Prostate gland (tissue), 2 donors: ENCODE data around the gene PNMA8A. TPM values are rescaled to one million over a fixed set of nuclear protein-coding genes. Genes with fewer than 3 reads are reported as not detected.

Source experiments
- DNase-seq: peaks from one replicate; pipeline ENCODE4 v3.0.0-alpha.2; 2019; ENCODE audit warnings: low spot score
- H3K27ac ChIP-seq, 2 donors: fragments of 200-600 bp; sonication (generic); 2 replicates each; pipeline ENCODE4 v1.5.1; 2017 to 2019
- H3K27me3 ChIP-seq: fragments of 200-600 bp; sonication (generic); replicated peaks from 2 replicates; pipeline ENCODE4 v1.5.1; 2019; ENCODE audit not compliant: insufficient read depth
- H3K36me3 ChIP-seq, 2 donors: fragments of 200-600 bp; sonication (generic); 1 replicate in 1 of 2; 2 replicates in 1 of 2; pipeline versions ENCODE4 v1.5.1 to v1.8.1; 2017 to 2019
- H3K4me1 ChIP-seq: fragments of 200-600 bp; sonication (generic); replicated peaks from 2 replicates; pipeline ENCODE4 v1.5.1; 2019
- H3K4me3 ChIP-seq, 2 donors: fragments of 200-600 bp; sonication (generic); 2 replicates each; pipeline ENCODE4 v1.5.1; 2017 to 2019
- H3K9me3 ChIP-seq: fragments of 200-600 bp; sonication (generic); 2 replicates; pipeline ENCODE4 v1.5.1; 2017
- CTCF ChIP-seq, 4 experiments: fragments of 200-600 bp in 2 of 4; fragments of 450-650 bp in 2 of 4; sonication (generic) in 2 of 4; IDR thresholded peaks; 1 replicate in 3 of 4; 2 replicates in 1 of 4; pipeline ENCODE4 v1.5.1; 2016 to 2019; ENCODE audit warnings: antibody characterized with exemption in 4 of 4, mild to moderate bottlenecking in 2 of 4, moderate library complexity in 2 of 4
- POLR2A ChIP-seq: fragments of 450-650 bp; IDR thresholded peaks from one replicate; pipeline ENCODE4 v1.6.1; 2016; ENCODE audit warnings: antibody characterized with exemption, mild to moderate bottlenecking
- POLR2AphosphoS5 ChIP-seq: sonication (generic); formaldehyde crosslinking; IDR thresholded peaks from one replicate; pipeline ENCODE4 v1.6.1; 2017; ENCODE audit warnings: antibody characterized with exemption
- WGBS: methylation state at CpG from one replicate; pipeline ENCODE4 v1.1.5; 2018; 5-methylcytosine and 5-hydroxymethylcytosine counted together
- intact Hi-C: fragments of 100-400 bp; cut with DNase I; formaldehyde crosslinking; loops from one replicate; pipeline ENCODE4 v1.14.2; 2022
- total RNA-seq, 2 donors: library from RNA; depleted of rRNA; stranded (reverse); fragments of >200 nt; gene quantifications; one replicate each; pipeline ENCODE4 v1.1.0, GENCODE V29; 2016

PNMA8A gene
- total RNA-seq, 2 donors from 2014 or later: 17.0 to 26.5 TPM

- 87% methylated on average over 7 of the region's 7 CpGs for WGBS
- intact Hi-C loops: no loop called here
- Histone ChIP-seq H3K4me1 (no peaks in the 10 kb centered on the region), H3K4me3 (no peak overlapping the region), H3K36me3 (no peaks in the 10 kb centered on the region), H3K9me3 (no peaks in the 10 kb centered on the region), H3K27me3 (no peaks in the 10 kb centered on the region), H3K27ac (no peak overlapping the region)
- DNase-seq: no peak
- TF ChIP-seq POLR2A (no peak), CTCF (IDR thresholded peaks at IDR 0.05) (no peak), POLR2AphosphoS5 (no peak)
Observed at GRCh38 chr19:46420056-46420455, 51.3 kb downstream of the PNMA8A start.

Other genes with a start within 250 kb of the PNMA8A start
- gene IGFL1, start 241.8 kb downstream of the PNMA8A start, total RNA-seq: 1 to 10 TPM in 1 of 2 donors, not detected in 1; 4.8 TPM
- 10 to 100 TPM; 42.8 to 97.6 TPM for gene HIF3A, start 174.5 kb downstream of the PNMA8A start, total RNA-seq
- gene PPP5C, start 124.5 kb downstream of the PNMA8A start, total RNA-seq: 10 to 100 TPM; 81.4 to 84.3 TPM
- 10 to 100 TPM; 20.4 to 32.7 TPM for gene CCDC8, start 58.0 kb downstream of the PNMA8A start, total RNA-seq
- 1 to 10 TPM in 1 of 2 donors, not detected in 1; 1.6 TPM for gene PNMA8C, start 42.6 kb downstream of the PNMA8A start, total RNA-seq
- 1 to 10 TPM in 1 of 2 donors, under 1 TPM in 1; 0.96 to 3.1 TPM for gene PNMA8B, start 24.3 kb upstream of the PNMA8A start, total RNA-seq
- 100 to 1,000 TPM; 166 to 171 TPM for gene CALM3, start 129.8 kb upstream of the PNMA8A start, total RNA-seq
- gene PTGIR, start 153.5 kb upstream of the PNMA8A start, total RNA-seq: 1 to 10 TPM in 1 of 2 donors, not detected in 1; 2.2 TPM
- gene GNG8, start 164.6 kb upstream of the PNMA8A start, total RNA-seq: not detected
- gene DACT3, start 189.6 kb upstream of the PNMA8A start, total RNA-seq: 10 to 100 TPM in 1 of 2 donors, 1 to 10 TPM in 1; 8.6 to 28.1 TPM
- gene PRKD2, start 245.6 kb upstream of the PNMA8A start, total RNA-seq: 10 to 100 TPM; 38.9 to 41.8 TPM